H1 (cell line): Measurements from ENCODE around the gene PRSS23. TPM values are rescaled to one million over a fixed set of nuclear protein-coding genes. Genes with fewer than 3 reads are reported as not detected.

Source experiments
- CTCF ChIA-PET: fragments of 300-600 bp; sonication (Branson Sonifier 250); formaldehyde crosslinking; loops from one replicate; lab custom pipeline; 2021; ENCODE audit not compliant: partially characterized antibody; lab: Charles Lee
- POLR2A ChIA-PET: fragments of 300-600 bp; sonication (Branson Sonifier 250); formaldehyde crosslinking; loops from one replicate; lab custom pipeline; 2021; ENCODE audit warnings: inconsistent platforms; ENCODE audit not compliant: partially characterized antibody; lab: Charles Lee
- DNase-seq, 2 experiments: peaks; one replicate each; pipeline versions ENCODE4 v3.0.0 to v3.0.0-alpha.2; 2010 to 2022; ENCODE audit warnings: low spot score in 2 of 2, low read depth in 1 of 2, mixed read lengths in 1 of 2
- FAIRE-seq: peaks from 2 replicates; lab custom pipeline; 2011; peaks lifted over from hg19 to GRCh38; lab: Jason Lieb, UNC
- H2AFZ ChIP-seq: 2 replicates; pipeline ENCODE4 v1.8.1; 2012; ENCODE audit warnings: low read length, inconsistent platforms
- H2AK5ac ChIP-seq: 2 replicates; pipeline ENCODE4 v1.6.1; 2013; ENCODE audit warnings: low read depth, low read length
- H2BK120ac ChIP-seq: replicated peaks from 2 replicates; pipeline ENCODE3; 2013; ENCODE audit warnings: low read depth, low read length, inconsistent platforms
- H2BK12ac ChIP-seq: 2 replicates; pipeline ENCODE4 v1.6.1; 2013; ENCODE audit warnings: low read depth, low read length
- H2BK15ac ChIP-seq: 2 replicates; pipeline ENCODE4 v1.6.1; 2013; ENCODE audit warnings: low read length
- H2BK20ac ChIP-seq: 2 replicates; pipeline ENCODE4 v1.6.1; 2013; ENCODE audit warnings: low read length
- H2BK5ac ChIP-seq: 2 replicates; pipeline ENCODE4 v1.6.1; 2013; ENCODE audit warnings: low read depth, low read length
- H3K14ac ChIP-seq: 2 replicates; pipeline ENCODE4 v1.6.1; 2013; ENCODE audit warnings: inconsistent platforms; ENCODE audit not compliant: insufficient read length
- H3K18ac ChIP-seq: 2 replicates; pipeline ENCODE4 v1.6.1; 2013; ENCODE audit warnings: low read length; ENCODE audit errors: extremely low read depth
- H3K23ac ChIP-seq: 2 replicates; pipeline ENCODE4 v1.6.1; 2013; ENCODE audit warnings: inconsistent platforms; ENCODE audit not compliant: insufficient read length
- H3K23me2 ChIP-seq: 2 replicates; pipeline ENCODE4 v1.6.1; 2013; ENCODE audit warnings: low read depth, low read length
- H3K27ac ChIP-seq: 2 replicates; pipeline ENCODE4 v1.6.1; 2011; ENCODE audit warnings: low read depth, low read length, inconsistent platforms
- H3K27me3 ChIP-seq, 4 experiments: replicated peaks in 1 of 4; 1 replicate in 1 of 4; 2 replicates in 3 of 4; pipeline versions ENCODE4 v1.6.1 to v1.8.1; 2011 to 2013; ENCODE audit warnings: low read length in 3 of 4, mild to moderate bottlenecking in 3 of 4, inconsistent platforms in 2 of 4, mixed read lengths in 2 of 4, moderate library complexity in 1 of 4; ENCODE audit not compliant: control insufficient read depth in 3 of 4, insufficient read depth in 3 of 4; ENCODE audit errors: extremely low read depth in 1 of 4
- H3K36me3 ChIP-seq, 4 experiments: 2 replicates each; pipeline versions ENCODE4 v1.6.1 to v1.8.1; 2011 to 2013; ENCODE audit warnings: mild to moderate bottlenecking in 4 of 4, low read length in 3 of 4, moderate library complexity in 2 of 4, control low read depth in 1 of 4, inconsistent platforms in 1 of 4; ENCODE audit not compliant: insufficient read depth in 4 of 4, control insufficient read depth in 2 of 4
- H3K4ac ChIP-seq: replicated peaks from 2 replicates; pipeline ENCODE3; 2013; ENCODE audit warnings: low read length, low read depth, mixed read lengths, inconsistent platforms; ENCODE audit not compliant: insufficient read length
- H3K4me1 ChIP-seq, 4 experiments: replicated peaks in 1 of 4; 1 replicate in 1 of 4; 2 replicates in 3 of 4; pipeline versions ENCODE4 v1.6.1 to v1.8.1; 2011 to 2013; ENCODE audit warnings: low read length in 3 of 4, inconsistent platforms in 2 of 4, mixed read lengths in 1 of 4; ENCODE audit not compliant: insufficient read depth in 4 of 4, control insufficient read depth in 3 of 4
- H3K4me2 ChIP-seq, 2 experiments: 2 replicates each; pipeline versions ENCODE4 v1.6.1 to v1.8.1; 2011 to 2013; ENCODE audit warnings: low read depth in 2 of 2, low read length in 2 of 2, control low read depth in 1 of 2, inconsistent platforms in 1 of 2, mild to moderate bottlenecking in 1 of 2; ENCODE audit not compliant: insufficient read depth in 1 of 2
- H3K4me3 ChIP-seq, 4 experiments: fragments of 200-600, 300-600 bp in 1 of 4; sonication (generic), shearing (Covaris generic), sonication (Bioruptor Twin) in 1 of 4; 2 replicates each; pipeline versions ENCODE4 v1.5.1 to v1.8.1; 2011 to 2016; ENCODE audit warnings: low read length in 4 of 4, low read depth in 3 of 4, control low read depth in 2 of 4, inconsistent platforms in 2 of 4, mild to moderate bottlenecking in 2 of 4, mixed read lengths in 1 of 4, moderate library complexity in 1 of 4; ENCODE audit not compliant: insufficient read depth in 2 of 4; ENCODE audit errors: extremely low read depth in 1 of 4
- H3K56ac ChIP-seq: replicated peaks from 2 replicates; pipeline ENCODE3; 2013; ENCODE audit warnings: low read depth, mild to moderate bottlenecking, mixed read lengths, low read length, inconsistent platforms; ENCODE audit not compliant: insufficient read length
- H3K79me1 ChIP-seq: 2 replicates; pipeline ENCODE4 v1.6.1; 2013; ENCODE audit warnings: low read depth, low read length, control low read depth
- H3K79me2 ChIP-seq, 2 experiments: 2 replicates each; pipeline versions ENCODE4 v1.6.1 to v1.8.1; 2012 to 2013; ENCODE audit warnings: low read length in 2 of 2, mild to moderate bottlenecking in 2 of 2, inconsistent platforms in 1 of 2; ENCODE audit not compliant: insufficient read depth in 2 of 2, control insufficient read depth in 1 of 2
- H3K9ac ChIP-seq, 4 experiments: replicated peaks in 1 of 4; 1 replicate in 1 of 4; 2 replicates in 3 of 4; pipeline versions ENCODE4 v1.6.1 to v1.8.1; 2011 to 2013; ENCODE audit warnings: low read depth in 3 of 4, low read length in 3 of 4, control low read depth in 2 of 4, mild to moderate bottlenecking in 2 of 4, moderate library complexity in 2 of 4, inconsistent platforms in 1 of 4; ENCODE audit errors: extremely low read depth in 1 of 4
- H3K9me3 ChIP-seq, 2 experiments: 2 replicates each; pipeline versions ENCODE4 v1.6.1 to v1.8.1; 2012 to 2013; ENCODE audit warnings: mild to moderate bottlenecking in 2 of 2, moderate library complexity in 2 of 2, control low read depth in 1 of 2, inconsistent platforms in 1 of 2, low read depth in 1 of 2, low read length in 1 of 2, mixed read lengths in 1 of 2; ENCODE audit not compliant: insufficient read depth in 2 of 2
- H4K20me1 ChIP-seq, 2 experiments: replicated peaks in 1 of 2; 2 replicates each; pipeline versions ENCODE3 to v1.8.1; 2011 to 2013; ENCODE audit warnings: inconsistent platforms in 2 of 2, low read length in 2 of 2, mild to moderate bottlenecking in 1 of 2; ENCODE audit not compliant: insufficient read depth in 2 of 2, control insufficient read depth in 1 of 2
- H4K5ac ChIP-seq: 2 replicates; pipeline ENCODE4 v1.6.1; 2013; ENCODE audit warnings: low read length, low read depth, mixed read lengths, inconsistent platforms; ENCODE audit not compliant: insufficient read length
- H4K8ac ChIP-seq: 2 replicates; pipeline ENCODE4 v1.8.0; 2013; ENCODE audit warnings: mild to moderate bottlenecking, moderate library complexity, low read length, inconsistent platforms; ENCODE audit not compliant: insufficient read depth; ENCODE audit errors: extremely low read depth
- H4K91ac ChIP-seq: replicated peaks from 2 replicates; pipeline ENCODE3; 2013; ENCODE audit warnings: low read length, mixed read lengths, inconsistent platforms; ENCODE audit not compliant: insufficient read length
- JUND ChIP-seq: IDR thresholded peaks from 2 replicates; pipeline ENCODE4 v1.6.1; 2011; ENCODE audit warnings: mild to moderate bottlenecking, improper control_type of control experiment, low read length
- RBBP5 ChIP-seq: IDR thresholded peaks from 2 replicates; pipeline ENCODE4 v1.7.1; 2012; ENCODE audit warnings: low read depth, mild to moderate bottlenecking, inconsistent platforms, low read length, moderate library complexity, borderline replicate concordance
- WGBS, 2 experiments: shearing (Covaris generic) in 1 of 2; methylation state at CpG; one replicate each; pipeline versions ENCODE4 v1.1.6 to v1.1.7; 2013 to 2015; ENCODE audit warnings: low lambda C conversion rate in 2 of 2, mixed read lengths in 2 of 2, inconsistent platforms in 1 of 2, low coverage in 1 of 2, missing lambda C conversion rate in 1 of 2; ENCODE audit not compliant: insufficient replicate concordance in 2 of 2, insufficient coverage in 1 of 2, insufficient read length in 1 of 2; ENCODE audit errors: extremely low coverage in 1 of 2, missing lambda C conversion rate in 1 of 2; 5-methylcytosine and 5-hydroxymethylcytosine counted together
- polyA plus RNA-seq, 7 experiments: library from polyadenylated mRNA; depleted of rRNA in 3 of 7; stranded (reverse) in 5 of 7; unstranded in 2 of 7; fragments of >200 nt in 5 of 7; fragments of 200-250 nt in 2 of 7; gene quantifications; 1 replicate in 5 of 7; 2 replicates in 1 of 7; 4 replicates in 1 of 7; pipeline versions ENCODE4 v1.2.1 to v1.2.3, GENCODE V29; 2011 to 2013; ENCODE audit warnings: missing spikeins in 2 of 7, mixed read lengths in 2 of 7
- total RNA-seq: library from RNA; stranded (reverse); fragmentation: NEBNext Ultra II Directional; extraction: Animal tissue kit (Norgen Biotek cat#: 25700); gene quantifications from 2 replicates; pipeline ENCODE4 v1.2.1, GENCODE V29; 2021

The PRSS23 gene
- total and polyA plus RNA-seq, 2 of the 8 experiments (the other 6 are each of a cell fraction or from before 2014, with no cell fraction given) = 4.4 to 5.6 TPM

DNA sequence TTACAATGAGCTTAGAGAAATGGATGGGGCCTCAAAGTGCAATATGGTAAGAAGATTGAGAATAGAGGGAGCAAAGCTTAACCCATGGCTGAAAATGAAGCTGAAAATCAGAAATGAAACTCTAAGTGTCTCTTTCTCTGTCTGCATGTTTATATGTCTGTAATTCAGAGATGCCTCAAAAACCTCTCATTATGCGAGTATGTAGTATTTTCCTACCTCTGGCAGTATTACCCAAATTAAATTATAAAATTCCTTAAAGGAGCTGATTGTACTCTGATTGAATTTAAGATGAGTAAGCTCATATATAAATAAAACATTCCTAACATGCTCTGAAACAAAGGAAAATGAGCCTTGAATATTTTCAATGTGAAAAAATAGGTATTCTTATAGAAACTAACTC, 39.8 kb upstream of the PRSS23 start:
- H3K23me2 ChIP-seq = no peaks in the 10 kb centered on the region
- 96% methylated on average over 1 of the region's 1 CpG; no CpG with 5 or more reads in 1 of the 2 experiments for WGBS, 2 experiments
- H3K4ac ChIP-seq = no peak overlapping the region
- ChIA-PET POLR2A (no interaction called here), CTCF (interaction anchor here (1.3 to 1.7 kb wide), 2 partner anchors 11 to 14 kb away, joined by 3 to 7 read pairs; no protein-coding TSS in a partner anchor)
- no peak overlapping the region for H3K9ac ChIP-seq
- no peak overlapping the region for H4K91ac ChIP-seq
- no peak overlapping the region for H3K27ac ChIP-seq
- no peak for DNase-seq
- H3K27me3 ChIP-seq = no peaks in the 10 kb centered on the region
- no peak overlapping the region for H3K4me2 ChIP-seq
- H3K79me2 ChIP-seq = no peaks in the 10 kb centered on the region
- no peak overlapping the region for H2AFZ ChIP-seq
- H2BK15ac ChIP-seq = no peak overlapping the region
- no peaks in the 10 kb centered on the region for H3K36me3 ChIP-seq
- H3K18ac ChIP-seq = no peak overlapping the region
- H3K4me1 ChIP-seq = no peaks in the 10 kb centered on the region
- no peaks in the 10 kb centered on the region for H3K9me3 ChIP-seq
- H4K20me1 ChIP-seq = no peaks in the 10 kb centered on the region
- H2BK120ac ChIP-seq = no peak overlapping the region
- no peak overlapping the region for H2BK5ac ChIP-seq
- H3K14ac ChIP-seq = no peak overlapping the region
- H3K4me3 ChIP-seq = no peak overlapping the region
- no peak overlapping the region for H2BK12ac ChIP-seq
- H4K8ac ChIP-seq = no peak overlapping the region
- no peak overlapping the region for H2AK5ac ChIP-seq
- H3K56ac ChIP-seq = no peak overlapping the region
- no peak overlapping the region for H4K5ac ChIP-seq
- no peaks in the 10 kb centered on the region for H3K79me1 ChIP-seq
- FAIRE-seq = no peak
- H2BK20ac ChIP-seq = no peak overlapping the region
- no peak overlapping the region for H3K23ac ChIP-seq
- TF ChIP-seq RBBP5 = no peak
- no peak for TF ChIP-seq JUND
